ENCODE results near the gene SFRP5. TPM values are rescaled to one million over a fixed set of nuclear protein-coding genes. Genes with fewer than 3 reads are reported as not detected.

SFRP5 gene
- total and polyA plus RNA-seq, 2 of the 13 experiments (the other 11 are each of a cell fraction or from before 2014, with no cell fraction given): 0.32 to 1.7 TPM

DNA sequence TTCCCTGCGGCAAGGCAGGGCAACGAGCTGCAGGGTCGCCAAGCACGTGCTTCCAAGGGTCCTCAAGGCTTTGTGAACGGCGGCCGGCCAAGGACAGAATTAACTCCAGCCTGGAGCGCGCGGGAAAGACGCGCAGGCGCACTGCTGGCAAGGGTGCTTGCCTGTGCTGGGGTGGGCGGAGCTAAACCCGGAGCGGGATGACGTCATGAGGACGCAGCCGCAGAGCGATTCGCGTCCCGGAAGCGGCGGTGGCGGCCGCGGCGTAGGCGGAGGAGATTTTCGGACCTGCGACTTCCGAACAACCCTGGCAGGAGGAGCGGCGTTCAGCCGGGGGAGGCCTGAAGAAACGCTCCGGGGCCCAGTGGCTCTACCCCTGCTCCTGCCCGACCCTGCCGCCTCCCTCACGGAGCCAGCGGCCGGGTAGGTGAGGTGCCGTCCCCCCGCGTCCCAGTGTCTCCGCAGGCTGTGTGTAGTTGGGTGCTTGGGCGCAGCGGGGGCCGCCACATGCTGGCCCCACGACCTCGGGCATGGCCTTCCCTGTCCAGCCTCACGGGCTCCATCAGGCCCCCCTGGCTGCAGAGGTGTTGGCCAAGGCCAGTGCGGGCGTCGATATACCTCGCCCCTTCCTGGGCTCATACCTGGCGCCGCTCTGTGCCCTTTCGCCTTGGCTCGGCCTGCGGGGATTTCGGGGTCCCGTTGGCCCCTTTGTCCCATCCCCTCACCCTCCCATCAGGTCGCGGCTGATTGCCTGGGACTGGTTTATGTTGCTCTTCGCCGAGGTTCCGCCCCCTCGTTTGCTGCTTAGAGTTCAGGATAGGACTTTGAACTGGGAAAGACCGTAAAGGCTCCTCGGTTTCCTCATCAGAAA, 34.7 kb downstream of the SFRP5 start, which contains the start of gene ZFYVE27 (continued):
- TF ChIP-seq, protein P1, sequence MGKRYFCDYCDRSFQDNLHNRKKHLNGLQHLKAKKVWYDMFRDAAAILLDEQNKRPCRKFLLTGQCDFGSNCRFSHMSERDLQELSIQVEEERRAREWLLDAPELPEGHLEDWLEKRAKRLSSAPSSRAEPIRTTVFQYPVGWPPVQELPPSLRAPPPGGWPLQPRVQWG (CRISPR knock-in tag; IDR thresholded peaks at IDR 0.05; ENCODE audit: borderline replicate concordance, low read depth): no peak
- TF ChIP-seq HBP1 (CRISPR knock-in tag; IDR thresholded peaks at IDR 0.05; ENCODE audit: low read depth) (peak; percentile 83; the same call in 1 of the 2 replicates), ZNF230 (CRISPR knock-in tag; IDR thresholded peaks at IDR 0.05) (peak; percentile 97), HOXD1 (CRISPR knock-in tag; IDR thresholded peaks at IDR 0.05) (peak; percentile 86; the same call in 1 of the 2 replicates), ZSCAN12 (CRISPR knock-in tag; IDR thresholded peaks at IDR 0.05) (peak; percentile 81; the same call in 1 of the 2 replicates), SPEN (CRISPR knock-in tag; IDR thresholded peaks at IDR 0.05; ENCODE audit: low read depth) (peak; percentile 91), ZNF891 (CRISPR knock-in tag; IDR thresholded peaks at IDR 0.05) (peak; percentile 99), SMAD1 (CRISPR knock-in tag; IDR thresholded peaks at IDR 0.05; ENCODE audit: borderline replicate concordance, low read depth) (peak; percentile 95; the same call in 1 of the 2 replicates), RNF219 (CRISPR knock-in tag; IDR thresholded peaks at IDR 0.05) (no peak), MNT (IDR thresholded peaks at IDR 0.05) (no peak), AFF4 (CRISPR knock-in tag; IDR thresholded peaks at IDR 0.05) (no peak; the same call in 1 of the 2 replicates), TBL1XR1 (IDR thresholded peaks at IDR 0.05; ENCODE audit: borderline replicate concordance, low read length, partially characterized antibody) (no peak), HES4 (CRISPR knock-in tag; IDR thresholded peaks at IDR 0.05; ENCODE audit: borderline replicate concordance) (peak; percentile 99), ZNF503 (CRISPR knock-in tag; IDR thresholded peaks at IDR 0.05) (peak; percentile 76), YY1 (IDR thresholded peaks at IDR 0.05; ENCODE audit: insufficient read depth, insufficient replicate concordance, low read depth, low read length) (no peak)
